Activated T-cell treated with anti-CD3 and anti-CD28 coated beads, Interleukin-2, amount 50 U/mL, for 1 hour (primary cell): ENCODE results near the gene FBXL16.

Source experiments
- DNase-seq: peaks from one replicate; pipeline ENCODE4 v3.0.0-alpha.2; 2020

FBXL16 gene

GRCh38 chr16:686459-687260 lies 18.9 kb downstream of the FBXL16 start:
- no peak for DNase-seq

GRCh38 chr16:685967-686366 lies 19.6 kb downstream of the FBXL16 start:
- DNase-seq = no peak

- DNase-seq = no peak
Observed at GRCh38 chr16:684961-685696, 20.5 kb downstream of the FBXL16 start.

- DNase-seq = peak; percentile 94
Observed at GRCh38 chr16:684071-684794, 21.4 kb downstream of the FBXL16 start, which contains the start of gene JMJD8. Gene JMJD8, minus strand, starts transcription at chr16:684334. Its CDS starts 15 bp downstream, at chr16:684319.

- no peak for DNase-seq
Observed at GRCh38 chr16:683396-684070, 22.1 kb downstream of the FBXL16 start.

GRCh38 chr16:682493-683395 lies 22.9 kb downstream of the FBXL16 start:
- DNase-seq = no peak

- DNase-seq = no peak
Observed at GRCh38 chr16:681746-682427, 23.7 kb downstream of the FBXL16 start.

- DNase-seq = no peak
Observed at GRCh38 chr16:680967-681745, 24.4 kb downstream of the FBXL16 start.

GRCh38 chr16:680625-680945 lies 25.0 kb downstream of the FBXL16 start:
- DNase-seq = no peak

- peak; percentile 86 for DNase-seq
Observed at GRCh38 chr16:679814-680624, 25.6 kb downstream of the FBXL16 start, which contains the start of gene STUB1. Gene STUB1, plus strand, starts transcription at chr16:680410. Its CDS starts 116 bp downstream, at chr16:680526.

- DNase-seq = no peak
Observed at GRCh38 chr16:678858-679813, 26.5 kb downstream of the FBXL16 start.

- no peak for DNase-seq
Observed at GRCh38 chr16:678209-678857, 27.3 kb downstream of the FBXL16 start.

GRCh38 chr16:677316-678190 lies 28.0 kb downstream of the FBXL16 start:
- no peak for DNase-seq

GRCh38 chr16:676913-677312 lies 28.7 kb downstream of the FBXL16 start:
- DNase-seq = peak; percentile 50

- no peak for DNase-seq
Observed at GRCh38 chr16:676565-676902, 29.1 kb downstream of the FBXL16 start.

GRCh38 chr16:675884-676564 lies 29.6 kb downstream of the FBXL16 start:
- DNase-seq = no peak
